Activated T-helper 2 cell treated with anti-CD3 and anti-CD28 coated beads, Interferon-gamma antibody, Interleukin-2, Interleukin-4, amounts not matched to agents 10 μg/mL and 5 μg/mL and 100 μg/mL, durations not matched to agents 14 hours and 24 hours and 36 hours (primary cell): Measurements from ENCODE around the gene PHACTR1. TPM values are rescaled to one million over a fixed set of nuclear protein-coding genes. Genes with fewer than 3 reads are reported as not detected.

ENCODE experiments used
- DNase-seq: peaks from one replicate; pipeline ENCODE4 v3.0.0; 2021; ENCODE audit warnings: low spot score
- H3K27ac Mint-ChIP-seq: one replicate; pipeline ENCODE4 v1.8.0; 2021; ENCODE audit warnings: mixed read lengths
- H3K27me3 Mint-ChIP-seq: one replicate; pipeline ENCODE4 v1.8.0; 2021; ENCODE audit warnings: low read depth, mixed read lengths
- H3K36me3 Mint-ChIP-seq: one replicate; pipeline ENCODE4 v1.8.0; 2021; ENCODE audit warnings: low read depth, mixed read lengths
- H3K4me1 Mint-ChIP-seq: one replicate; pipeline ENCODE4 v1.8.0; 2021; ENCODE audit warnings: low read depth, mixed read lengths
- H3K4me3 Mint-ChIP-seq: one replicate; pipeline ENCODE4 v1.8.0; 2021; ENCODE audit warnings: low read depth, mild to moderate bottlenecking, moderate library complexity, mixed read lengths
- H3K9me3 Mint-ChIP-seq: one replicate; pipeline ENCODE4 v1.8.0; 2021; ENCODE audit warnings: mixed read lengths
- intact Hi-C: fragments of 100-400 bp; cut with micrococcal nuclease; formaldehyde crosslinking; loops from one replicate; pipeline ENCODE4 v1.15.1; 2023
- total RNA-seq: library from RNA; stranded (reverse); gene quantifications from 2 replicates; pipeline ENCODE4 v1.2.3, GENCODE V29; 2022

Gene PHACTR1
- total RNA-seq, 1 donor from 2014 or later: 0.11 TPM

- no peaks in the 10 kb centered on the region for H3K36me3 Mint-ChIP-seq
- no peak overlapping the region for H3K4me3 Mint-ChIP-seq
- no peak for DNase-seq
- intact Hi-C loops: no loop called here
- no peaks in the 10 kb centered on the region for H3K4me1 Mint-ChIP-seq
- H3K27ac Mint-ChIP-seq: no peak overlapping the region
- H3K27me3 Mint-ChIP-seq: peaks cover 4% of the 10 kb centered on the region
- H3K9me3 Mint-ChIP-seq: no peaks in the 10 kb centered on the region
Observed at GRCh38 chr6:13099771-13100170, 383.2 kb downstream of the PHACTR1 start.

- H3K4me1 Mint-ChIP-seq: no peaks in the 10 kb centered on the region
- no peaks in the 10 kb centered on the region for H3K27me3 Mint-ChIP-seq
- intact Hi-C loops: no loop called here
- no peak overlapping the region for H3K4me3 Mint-ChIP-seq
- H3K9me3 Mint-ChIP-seq: no peaks in the 10 kb centered on the region
- DNase-seq: no peak
- H3K36me3 Mint-ChIP-seq: no peaks in the 10 kb centered on the region
- H3K27ac Mint-ChIP-seq: no peak overlapping the region
Observed at GRCh38 chr6:13101409-13101808, 384.8 kb downstream of the PHACTR1 start.

- no peak for DNase-seq
- intact Hi-C loops: no loop called here
- no peak overlapping the region for H3K27ac Mint-ChIP-seq
Observed at GRCh38 chr6:13101985-13102384, 385.4 kb downstream of the PHACTR1 start.

GRCh38 chr6:13103169-13103568, 386.6 kb downstream of the PHACTR1 start:
- H3K36me3 Mint-ChIP-seq: no peaks in the 10 kb centered on the region
- intact Hi-C loops: no loop called here
- H3K9me3 Mint-ChIP-seq: no peaks in the 10 kb centered on the region
- H3K4me1 Mint-ChIP-seq: no peaks in the 10 kb centered on the region
- peaks cover 2% of the 10 kb centered on the region for H3K27me3 Mint-ChIP-seq
- no peak for DNase-seq
- no peak overlapping the region for H3K27ac Mint-ChIP-seq
- no peak overlapping the region for H3K4me3 Mint-ChIP-seq

More at GRCh38 chr6:13101985-13102384, 385.4 kb downstream of the PHACTR1 start:
- no peaks in the 10 kb centered on the region for H3K27me3 Mint-ChIP-seq
- H3K36me3 Mint-ChIP-seq: no peaks in the 10 kb centered on the region
- H3K9me3 Mint-ChIP-seq: no peaks in the 10 kb centered on the region
- no peak overlapping the region for H3K4me3 Mint-ChIP-seq
- no peaks in the 10 kb centered on the region for H3K4me1 Mint-ChIP-seq

- no peak overlapping the region for H3K4me3 Mint-ChIP-seq
- H3K9me3 Mint-ChIP-seq: no peaks in the 10 kb centered on the region
- DNase-seq: no peak
- no peaks in the 10 kb centered on the region for H3K36me3 Mint-ChIP-seq
- H3K27ac Mint-ChIP-seq: no peak overlapping the region
- no peaks in the 10 kb centered on the region for H3K4me1 Mint-ChIP-seq
- H3K27me3 Mint-ChIP-seq: peaks cover 7% of the 10 kb centered on the region
- intact Hi-C loops: no loop called here
Observed at GRCh38 chr6:13105139-13105538, 388.6 kb downstream of the PHACTR1 start.

- Mint-ChIP-seq H3K36me3 (no peaks in the 10 kb centered on the region), H3K4me3 (no peak overlapping the region), H3K9me3 (no peaks in the 10 kb centered on the region), H3K4me1 (no peaks in the 10 kb centered on the region), H3K27me3 (peaks cover 32% of the 10 kb centered on the region), H3K27ac (no peak overlapping the region)
- intact Hi-C loops: no loop called here
- no peak for DNase-seq
Observed at GRCh38 chr6:13112921-13113320, 396.4 kb downstream of the PHACTR1 start.

GRCh38 chr6:13113376-13113775, 396.8 kb downstream of the PHACTR1 start:
- H3K4me3 Mint-ChIP-seq: no peak overlapping the region
- no peak overlapping the region for H3K27ac Mint-ChIP-seq
- no peak for DNase-seq
- H3K4me1 Mint-ChIP-seq: no peaks in the 10 kb centered on the region
- H3K27me3 Mint-ChIP-seq: peaks cover 32% of the 10 kb centered on the region
- no peaks in the 10 kb centered on the region for H3K36me3 Mint-ChIP-seq
- H3K9me3 Mint-ChIP-seq: no peaks in the 10 kb centered on the region
- intact Hi-C loops: no loop called here

GRCh38 chr6:13113981-13114593, 397.5 kb downstream of the PHACTR1 start:
- no peak overlapping the region for H3K27ac Mint-ChIP-seq
- H3K27me3 Mint-ChIP-seq: peaks cover 29% of the 10 kb centered on the region
- no peak for DNase-seq
- H3K9me3 Mint-ChIP-seq: no peaks in the 10 kb centered on the region
- no peaks in the 10 kb centered on the region for H3K4me1 Mint-ChIP-seq
- no peaks in the 10 kb centered on the region for H3K36me3 Mint-ChIP-seq
- intact Hi-C loops: no loop called here
- no peak overlapping the region for H3K4me3 Mint-ChIP-seq

GRCh38 chr6:13116155-13116554, 399.6 kb downstream of the PHACTR1 start:
- no peaks in the 10 kb centered on the region for H3K9me3 Mint-ChIP-seq
- intact Hi-C loops: no loop called here
- H3K27ac Mint-ChIP-seq: no peak overlapping the region
- no peak for DNase-seq
- no peak overlapping the region for H3K4me3 Mint-ChIP-seq
- no peaks in the 10 kb centered on the region for H3K4me1 Mint-ChIP-seq
- no peaks in the 10 kb centered on the region for H3K36me3 Mint-ChIP-seq
- peaks cover 23% of the 10 kb centered on the region for H3K27me3 Mint-ChIP-seq

- intact Hi-C loops: no loop called here
- Mint-ChIP-seq H3K9me3 (no peaks in the 10 kb centered on the region), H3K4me1 (no peaks in the 10 kb centered on the region), H3K27me3 (peaks cover 17% of the 10 kb centered on the region), H3K36me3 (no peaks in the 10 kb centered on the region), H3K4me3 (no peak overlapping the region), H3K27ac (no peak overlapping the region)
- no peak for DNase-seq
Observed at GRCh38 chr6:13117570-13117969, 401.0 kb downstream of the PHACTR1 start.

- H3K9me3 Mint-ChIP-seq: no peaks in the 10 kb centered on the region
- no peaks in the 10 kb centered on the region for H3K36me3 Mint-ChIP-seq
- H3K27me3 Mint-ChIP-seq: peaks cover 18% of the 10 kb centered on the region
- intact Hi-C loops: no loop called here
- H3K4me3 Mint-ChIP-seq: no peak overlapping the region
- H3K4me1 Mint-ChIP-seq: no peaks in the 10 kb centered on the region
- no peak overlapping the region for H3K27ac Mint-ChIP-seq
- DNase-seq: no peak
Observed at GRCh38 chr6:13119549-13119948, 403.0 kb downstream of the PHACTR1 start.

GRCh38 chr6:13120483-13121482, 404.2 kb downstream of the PHACTR1 start:
- H3K9me3 Mint-ChIP-seq: no peaks in the 10 kb centered on the region
- H3K27me3 Mint-ChIP-seq: peaks cover 19% of the 10 kb centered on the region
- DNase-seq: no peak
- H3K4me1 Mint-ChIP-seq: no peaks in the 10 kb centered on the region
- intact Hi-C loops: no loop called here
- no peaks in the 10 kb centered on the region for H3K36me3 Mint-ChIP-seq
- H3K4me3 Mint-ChIP-seq: no peak overlapping the region
- H3K27ac Mint-ChIP-seq: no peak overlapping the region

GRCh38 chr6:13124131-13124530, 407.6 kb downstream of the PHACTR1 start:
- Mint-ChIP-seq H3K27ac (no peak overlapping the region), H3K36me3 (no peaks in the 10 kb centered on the region)
- intact Hi-C loops: no loop called here

More at GRCh38 chr6:13124131-13124530, 407.6 kb downstream of the PHACTR1 start:
- Mint-ChIP-seq H3K27me3 (peaks cover 20% of the 10 kb centered on the region), H3K4me3 (no peak overlapping the region), H3K9me3 (no peaks in the 10 kb centered on the region), H3K4me1 (no peaks in the 10 kb centered on the region)
- DNase-seq: no peak
